H4 (cell line): Measurements from ENCODE around the gene TMEM255B. TPM values are rescaled to one million over a fixed set of nuclear protein-coding genes. Genes with fewer than 3 reads are reported as not detected.
"Not testable (repeated sequence)": the region's sequence is repeated elsewhere in the genome, so short reads cannot be mapped to it uniquely, and the experiment has no call there.

Source experiments
- DNase-seq: peaks from one replicate; pipeline ENCODE4 v3.0.0-alpha.2; 2015; ENCODE audit warnings: low spot score
- total RNA-seq: library from RNA; depleted of rRNA; stranded (reverse); fragments of >200 nt; shearing (Covaris generic); gene quantifications from 2 replicates; pipeline ENCODE4 v1.2.3, GENCODE V29; 2014

TMEM255B gene
- total RNA-seq, 1 experiment from 2014 or later, result 2.1 TPM

DNA sequence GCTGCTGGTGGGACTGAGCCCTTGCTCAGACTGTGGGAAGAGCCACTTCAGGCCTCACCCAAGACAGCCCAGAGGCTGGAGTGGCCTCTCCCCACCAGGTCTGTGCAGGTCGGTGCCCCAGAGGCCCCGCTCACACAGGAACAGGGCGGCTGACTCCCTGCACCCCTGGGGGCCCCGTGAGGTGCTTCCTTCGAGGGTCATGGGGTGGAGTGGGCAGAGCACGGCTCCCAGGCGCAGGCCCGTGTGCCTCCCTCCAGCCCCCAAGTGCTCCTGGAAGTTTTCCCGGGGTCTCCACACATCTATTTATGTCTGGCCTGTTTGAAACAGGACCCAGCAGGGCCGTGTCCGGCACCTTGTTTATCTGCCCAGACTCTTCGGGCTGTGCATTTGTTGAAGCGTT is 9.5 kb upstream of the TMEM255B start:
- DNase-seq, result no peak

DNA sequence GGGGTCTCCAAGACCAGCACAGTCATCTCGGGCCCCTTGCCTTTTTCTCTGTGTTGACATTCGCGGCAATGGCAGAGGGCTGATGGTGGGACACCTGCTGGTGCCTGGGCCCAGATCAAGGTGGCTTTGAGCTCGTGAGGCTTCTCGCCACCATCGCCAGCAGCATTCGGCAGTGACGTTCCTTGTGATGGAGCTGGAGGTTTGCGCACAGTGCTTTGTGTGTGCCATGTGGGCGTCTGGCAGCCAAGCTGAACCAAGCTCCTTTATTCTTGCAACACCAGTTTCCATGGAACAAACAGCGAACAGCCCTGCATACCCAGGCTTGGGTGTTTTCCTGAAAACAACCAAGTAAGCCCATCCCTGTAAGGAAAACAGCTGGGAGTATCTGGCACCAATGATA is 9.1 kb upstream of the TMEM255B start:
- DNase-seq, result no peak

DNA sequence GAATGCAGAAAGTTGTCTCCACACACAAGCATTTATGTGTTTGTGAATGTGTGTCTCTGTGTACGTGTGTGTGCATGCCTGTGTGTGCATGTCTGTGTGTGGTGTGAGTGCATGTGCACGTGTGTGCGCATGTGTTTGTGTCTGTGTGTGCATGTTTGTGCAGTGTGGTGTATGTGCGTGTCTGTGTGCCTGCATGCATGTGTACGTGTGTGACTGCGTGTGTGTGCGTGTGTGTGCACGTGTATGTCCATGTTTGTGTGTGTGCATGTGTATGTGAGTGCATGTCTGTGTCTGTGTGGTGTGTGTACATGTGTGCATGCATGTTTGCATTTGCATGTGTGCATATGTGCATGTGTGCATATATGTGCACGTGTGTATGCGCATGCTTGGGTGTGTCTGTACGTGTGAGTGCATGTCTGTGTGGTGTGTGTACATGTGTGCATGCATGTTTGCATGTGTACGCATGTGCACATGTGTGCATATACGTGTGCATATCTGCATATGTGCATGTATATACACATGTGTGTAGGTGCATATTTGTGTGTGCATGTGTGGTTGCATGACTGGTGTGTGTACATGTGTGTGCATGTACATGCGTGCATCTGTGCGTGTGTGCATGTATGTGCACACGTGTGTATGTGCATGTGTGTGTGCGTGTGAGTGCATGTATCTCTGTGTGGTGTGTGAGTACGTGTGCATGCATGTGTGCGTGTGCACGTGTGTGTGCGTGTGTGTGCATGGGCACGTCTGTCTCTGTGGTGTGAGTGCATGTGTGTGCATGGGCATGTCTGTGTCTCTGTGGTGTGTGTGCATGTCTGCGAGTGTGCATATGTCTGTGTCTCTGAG is 8.2 kb upstream of the TMEM255B start:
- no peak for DNase-seq

DNA sequence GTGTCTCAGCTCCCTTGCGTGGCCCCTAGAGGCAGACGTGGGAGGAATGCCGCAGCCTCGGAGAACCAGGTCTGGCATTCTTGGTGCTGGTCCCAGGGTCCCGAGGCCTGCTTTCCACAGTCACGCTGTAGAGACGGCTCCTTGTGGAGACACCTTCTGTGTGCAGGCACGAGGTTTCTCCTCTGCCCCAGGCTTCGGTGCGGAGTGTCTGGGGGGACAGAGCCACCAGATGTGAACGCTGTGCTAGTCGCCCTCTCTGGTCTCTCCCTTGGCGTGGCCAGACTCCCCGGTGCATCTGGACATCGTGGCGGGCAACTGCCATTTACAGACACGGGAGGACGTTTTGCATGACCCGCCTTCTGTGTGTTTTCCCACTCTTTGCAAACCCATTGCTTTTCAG is 7.5 kb upstream of the TMEM255B start:
- no peak for DNase-seq

DNA sequence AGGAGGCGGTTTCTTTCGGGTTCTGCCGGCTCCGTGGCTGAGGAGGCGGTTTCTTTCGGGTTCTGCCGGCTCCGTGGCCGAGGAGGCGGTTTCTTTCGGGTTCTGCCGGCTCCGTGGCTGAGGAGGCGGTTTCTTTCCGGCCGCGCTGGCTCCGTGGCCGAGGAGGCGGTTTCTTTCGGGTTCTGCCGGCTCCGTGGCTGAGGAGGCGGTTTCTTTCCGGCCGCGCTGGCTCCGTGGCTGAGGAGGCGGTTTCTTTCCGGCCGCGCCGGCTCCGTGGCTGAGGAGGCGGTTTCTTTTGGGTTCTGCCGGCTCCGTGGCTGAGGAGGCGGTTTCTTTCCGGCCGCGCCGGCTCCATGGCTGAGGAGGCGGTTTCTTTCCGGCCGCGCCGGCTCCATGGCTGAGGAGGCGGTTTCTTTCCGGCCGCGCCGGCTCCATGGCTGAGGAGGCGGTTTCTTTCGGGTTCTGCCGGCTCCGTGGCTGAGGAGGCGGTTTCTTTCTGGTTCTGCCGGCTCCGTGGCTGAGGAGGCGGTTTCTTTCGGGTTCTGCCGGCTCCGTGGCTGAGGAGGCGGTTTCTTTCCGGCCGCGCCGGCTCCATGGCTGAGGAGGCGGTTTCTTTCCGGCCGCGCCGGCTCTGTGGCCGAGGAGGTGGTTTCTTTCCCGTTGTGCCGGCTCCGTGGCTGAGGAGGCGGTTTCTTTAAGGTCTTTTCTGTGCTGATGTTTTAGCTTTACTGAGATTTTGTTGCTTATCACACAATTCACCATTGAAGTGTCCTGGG is 6.6 kb upstream of the TMEM255B start:
- DNase-seq, result not testable (repeated sequence)

DNA sequence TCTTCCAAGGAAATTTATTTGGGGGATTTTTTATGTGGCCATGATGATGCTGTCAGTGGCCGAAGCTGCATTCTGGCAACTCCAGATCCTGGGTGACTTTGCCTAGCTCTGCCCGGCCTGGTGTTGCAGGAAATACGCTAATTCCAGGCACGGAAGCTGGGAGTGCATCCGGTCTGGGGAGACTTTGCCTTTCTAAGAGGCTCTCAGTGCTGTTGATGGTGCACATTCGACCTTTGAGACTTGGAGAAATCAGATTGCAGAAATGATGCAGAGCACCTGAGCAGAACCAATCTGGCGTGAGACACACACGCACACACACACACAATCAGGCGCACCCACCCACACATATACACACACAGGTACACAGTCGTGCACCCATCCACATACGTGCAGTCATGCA is 5.9 kb upstream of the TMEM255B start:
- no peak for DNase-seq

DNA sequence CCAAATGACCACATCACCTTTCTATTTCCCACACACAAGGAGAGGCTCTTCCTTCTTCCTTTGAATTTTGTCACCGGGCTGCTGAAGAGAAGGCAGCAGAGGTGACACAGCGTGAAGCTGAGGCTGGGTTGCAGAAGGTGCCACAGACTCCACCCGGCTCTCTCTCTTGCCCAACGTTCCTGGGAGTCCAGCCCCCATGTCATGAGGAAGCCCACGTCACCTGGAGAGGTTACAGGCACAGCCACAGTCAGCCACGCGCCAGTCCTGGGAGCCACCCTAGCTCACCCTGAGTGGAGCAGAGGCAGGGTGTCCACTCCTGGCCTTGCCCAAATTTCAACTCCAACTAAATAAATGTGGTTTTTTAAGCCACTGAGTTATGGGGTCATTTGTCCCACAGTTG is 4.8 kb upstream of the TMEM255B start:
- DNase-seq, result no peak

DNA sequence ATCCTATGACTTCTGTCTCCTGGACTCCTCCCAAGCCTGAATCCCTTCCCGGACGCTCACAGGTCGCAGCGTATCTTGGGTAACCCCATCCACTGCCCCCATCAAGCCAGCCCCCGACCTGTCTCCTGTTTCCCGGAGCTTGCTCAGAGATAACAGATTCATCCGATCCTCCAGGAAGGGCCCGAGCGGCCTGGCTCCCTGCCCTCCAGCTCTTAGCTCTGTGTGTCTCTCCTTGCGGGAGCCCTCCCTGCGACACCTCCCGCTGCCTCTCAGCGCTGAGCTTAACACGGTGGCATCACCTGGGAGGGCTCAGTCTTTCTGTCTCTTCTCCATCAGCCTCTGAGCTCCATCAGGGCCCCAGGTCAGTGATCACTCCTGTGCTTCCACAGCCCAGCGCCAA is 4.3 kb upstream of the TMEM255B start:
- DNase-seq, result no peak

DNA sequence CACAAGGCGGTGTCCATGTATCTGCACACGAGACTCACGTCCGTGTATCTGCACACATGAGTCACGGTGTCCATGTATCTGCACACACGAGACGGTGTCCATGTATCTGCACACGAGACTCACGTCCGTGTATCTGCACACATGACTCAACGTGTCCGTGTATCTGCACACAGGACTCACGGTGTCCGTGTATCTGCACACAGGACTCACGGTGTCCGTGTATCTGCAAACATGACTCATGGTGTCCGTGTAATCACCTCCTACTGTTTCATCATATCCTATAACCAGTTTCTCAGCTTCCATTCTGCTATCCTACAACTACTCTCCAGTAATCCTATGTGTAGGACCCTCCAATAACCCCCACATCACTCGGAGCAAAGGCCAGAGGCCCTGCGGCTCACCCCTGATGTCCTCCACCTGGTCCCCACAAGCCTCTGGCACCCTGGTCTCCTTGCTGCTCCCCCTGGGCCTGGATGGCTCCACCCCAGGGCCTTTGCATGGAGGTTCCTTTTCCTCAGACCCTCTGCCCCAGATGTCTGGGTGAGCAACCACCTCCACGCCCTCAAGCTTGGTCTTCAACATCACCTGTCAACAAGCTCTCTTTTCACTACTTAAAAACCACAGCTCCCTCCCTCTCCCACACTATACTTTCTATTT is 2.5 kb upstream of the TMEM255B start:
- no peak for DNase-seq

DNA sequence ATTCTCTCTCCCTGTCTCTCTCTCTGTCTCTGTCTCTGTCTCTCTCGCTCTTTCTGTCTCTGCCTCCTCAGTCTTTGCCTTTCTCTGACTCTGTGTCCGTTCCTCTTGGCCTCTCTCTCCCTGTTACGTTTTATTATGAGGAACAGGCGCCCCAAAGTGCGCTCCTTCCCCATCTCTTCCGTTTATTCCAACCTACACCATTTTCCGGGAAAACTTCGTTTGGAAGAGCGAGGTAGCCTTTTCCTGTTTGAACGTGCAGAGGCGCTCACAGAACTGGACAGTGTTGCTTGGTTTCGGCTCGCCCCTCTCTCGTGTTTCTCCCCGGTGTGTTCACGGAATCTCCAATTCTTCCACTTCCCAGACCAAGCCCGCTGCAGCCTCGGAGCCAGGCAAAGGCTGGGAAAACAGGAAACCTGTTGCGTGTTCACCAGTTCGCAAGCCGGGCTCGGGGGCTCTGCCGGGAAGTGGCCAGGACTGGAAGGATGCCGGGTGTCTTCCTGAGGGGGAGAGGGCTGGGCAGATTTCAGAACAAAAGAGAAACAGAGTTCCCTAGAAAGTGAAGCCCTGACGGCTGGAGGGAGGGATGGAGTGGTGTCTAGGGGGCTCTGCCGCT is 605 bp downstream of the TMEM255B start:
- no peak for DNase-seq

DNA sequence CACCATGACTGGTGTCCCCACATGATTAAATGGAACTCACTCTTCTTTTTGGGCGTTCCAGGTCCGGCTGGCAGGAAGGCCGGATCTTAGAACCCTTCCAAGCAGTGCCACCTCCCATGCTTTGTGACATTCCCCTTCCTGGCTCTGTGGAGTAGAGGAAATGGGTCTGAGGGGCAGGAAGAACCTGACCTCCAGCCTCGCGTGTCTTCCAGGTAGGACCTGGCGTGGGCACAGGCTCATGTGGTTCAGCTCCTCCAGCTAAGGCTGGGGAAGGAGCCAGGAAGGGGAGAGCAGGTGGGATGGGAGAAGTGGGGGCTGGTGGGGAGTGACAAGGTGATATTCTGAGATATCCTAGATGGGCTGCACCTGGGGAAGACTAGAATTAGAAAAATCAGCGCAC is 2.1 kb downstream of the TMEM255B start:
- no peak for DNase-seq

DNA sequence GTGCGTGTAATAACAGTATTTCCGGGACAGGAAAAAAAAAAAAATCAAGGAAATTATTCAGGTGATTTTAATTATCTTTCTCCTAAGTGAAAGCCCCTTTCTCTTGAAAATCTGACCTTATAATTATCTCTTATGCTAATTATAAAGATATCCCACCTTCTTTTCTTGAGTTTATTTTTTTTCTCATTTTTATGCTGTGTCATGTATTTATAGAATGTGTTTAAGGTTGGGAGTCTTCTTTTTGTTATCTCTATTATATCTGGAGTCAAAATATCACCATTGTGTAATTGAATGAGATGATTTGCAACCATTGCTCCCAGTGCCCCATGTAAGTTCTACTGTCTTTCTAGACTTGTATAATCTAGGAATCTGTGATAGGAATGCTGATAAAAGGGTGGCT is 3.0 kb downstream of the TMEM255B start:
- DNase-seq, result no peak

DNA sequence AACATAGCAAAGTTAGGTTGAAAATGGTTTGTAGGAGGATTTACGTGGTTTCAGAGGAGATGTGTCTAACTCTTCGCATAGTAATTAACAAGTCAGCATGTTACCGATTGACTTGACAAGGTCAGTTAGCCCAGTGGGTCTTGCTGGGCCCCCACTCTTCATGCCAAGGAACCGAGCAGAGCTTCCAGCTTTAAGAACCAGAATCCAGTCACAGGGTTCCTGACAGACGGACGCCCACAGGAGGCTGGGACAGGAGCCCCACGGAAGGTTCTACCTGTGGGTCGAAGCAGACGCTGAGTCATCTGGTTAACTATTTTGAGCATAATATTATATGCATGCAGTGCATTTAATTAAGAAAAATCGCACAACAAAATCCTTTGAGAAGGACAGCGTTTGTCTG is 3.5 kb downstream of the TMEM255B start:
- DNase-seq, result no peak

DNA sequence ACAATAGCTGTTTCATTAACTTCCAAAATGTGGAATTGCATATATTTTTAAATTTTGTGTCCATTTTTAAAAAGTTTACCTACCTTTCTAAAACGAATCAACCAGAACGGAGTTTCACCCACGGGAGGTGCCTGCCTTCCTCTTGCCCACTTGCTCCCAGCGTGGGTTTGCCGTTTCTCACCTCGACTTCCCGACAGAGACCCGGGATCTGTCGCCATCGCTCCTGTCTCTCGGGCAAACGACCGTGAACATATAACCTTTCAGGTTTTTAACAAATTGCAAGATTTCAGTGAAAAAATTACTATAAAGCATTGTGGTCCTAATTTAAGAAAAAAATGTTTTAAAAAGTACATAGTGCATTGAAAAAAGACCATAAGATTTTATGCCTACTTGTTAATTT is 4.2 kb downstream of the TMEM255B start:
- no peak for DNase-seq

DNA sequence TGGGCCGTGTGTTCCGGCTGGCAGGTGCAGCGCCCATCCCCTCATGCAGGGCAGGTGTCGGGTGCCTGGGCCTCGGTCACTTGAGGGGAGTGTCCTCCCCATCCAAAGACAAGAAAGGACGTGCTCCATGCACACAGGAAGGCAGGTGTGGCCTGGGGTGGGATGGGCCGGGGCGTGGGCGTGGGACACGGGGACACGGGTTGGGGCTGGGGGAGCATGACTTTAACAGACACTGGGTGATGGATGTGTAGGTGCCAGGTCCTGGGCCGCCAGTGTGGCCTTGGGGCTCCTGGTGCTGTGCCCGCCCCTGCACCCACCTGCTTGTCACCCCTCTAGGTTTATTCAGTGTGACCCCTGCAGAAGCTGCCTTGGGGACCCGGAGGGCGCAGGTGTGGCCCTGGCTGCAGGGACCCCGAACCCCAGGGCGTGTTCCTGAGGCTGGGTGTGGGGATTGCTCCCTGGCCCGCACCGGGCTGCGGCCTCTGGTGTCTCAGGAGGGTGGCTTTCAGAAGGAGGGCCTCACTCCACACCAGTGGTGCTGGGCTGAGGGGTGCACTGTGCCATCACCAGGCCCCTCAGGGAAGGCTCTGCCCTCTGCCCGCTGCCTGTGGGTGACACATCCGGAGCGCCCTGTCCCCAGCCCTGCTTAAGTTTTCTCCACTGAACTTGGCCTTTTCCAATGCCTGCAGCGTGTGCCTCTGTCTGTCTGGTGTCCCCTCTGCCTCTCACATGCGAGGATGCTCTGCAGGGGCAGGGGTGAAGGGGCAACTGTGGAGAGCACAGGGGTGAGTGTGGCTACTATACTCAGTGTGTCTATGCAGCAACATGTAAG is 5.2 kb downstream of the TMEM255B start:
- DNase-seq, result no peak

DNA sequence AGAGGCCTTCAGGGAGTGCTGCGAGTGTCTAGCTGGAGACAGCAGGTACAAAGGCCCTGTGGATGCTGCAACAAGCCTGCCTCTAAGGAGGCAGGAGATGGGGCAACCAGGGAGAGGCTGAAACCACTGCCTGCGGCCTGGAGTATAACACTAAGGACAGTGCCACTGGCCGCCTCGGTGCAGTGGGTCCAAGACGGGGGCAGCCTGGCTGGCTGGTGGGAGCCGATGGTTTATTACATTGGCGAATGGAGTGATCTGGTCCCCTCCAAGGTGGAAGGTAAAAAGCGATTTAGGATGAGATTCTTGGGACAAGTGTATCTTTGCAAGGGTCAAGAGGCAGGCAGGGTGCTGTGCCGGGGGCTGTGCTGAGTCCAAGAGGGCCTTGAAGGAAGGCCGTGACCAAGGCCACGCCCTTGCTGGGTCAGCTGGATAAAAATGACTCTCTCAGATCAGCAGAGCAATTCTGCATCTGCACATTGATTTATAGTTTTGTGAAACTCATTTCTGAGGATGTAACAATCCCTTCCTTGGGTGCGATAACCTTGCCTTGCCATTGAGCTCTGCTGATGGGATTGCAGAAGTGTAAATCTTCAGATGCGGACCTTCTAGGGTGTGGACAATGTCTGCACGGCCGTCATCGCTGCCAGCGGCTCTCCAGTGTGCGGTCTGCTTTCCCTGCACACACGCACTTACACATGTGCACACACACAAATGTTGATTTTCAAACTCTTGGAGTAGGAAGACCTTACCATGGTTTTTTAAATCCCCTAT is 6.0 kb downstream of the TMEM255B start:
- no peak for DNase-seq

DNA sequence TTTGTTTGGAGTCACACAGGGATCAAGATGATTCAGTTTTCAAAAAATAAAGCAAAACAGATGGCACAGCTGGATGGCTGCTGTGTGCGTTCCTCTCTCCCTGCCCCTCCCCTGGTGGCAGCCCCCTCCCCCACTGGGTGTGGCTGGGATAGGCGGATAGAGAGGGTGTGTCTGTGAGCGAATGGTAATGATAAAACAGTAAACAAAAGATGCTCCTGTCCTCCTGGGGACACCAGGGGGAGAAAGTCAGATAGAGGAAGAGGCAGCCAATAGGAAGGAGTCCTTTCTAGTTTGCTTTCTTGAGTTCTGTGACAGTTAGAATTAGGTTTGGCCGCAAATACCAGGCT is 6.5 kb downstream of the TMEM255B start:
- DNase-seq, result no peak

DNA sequence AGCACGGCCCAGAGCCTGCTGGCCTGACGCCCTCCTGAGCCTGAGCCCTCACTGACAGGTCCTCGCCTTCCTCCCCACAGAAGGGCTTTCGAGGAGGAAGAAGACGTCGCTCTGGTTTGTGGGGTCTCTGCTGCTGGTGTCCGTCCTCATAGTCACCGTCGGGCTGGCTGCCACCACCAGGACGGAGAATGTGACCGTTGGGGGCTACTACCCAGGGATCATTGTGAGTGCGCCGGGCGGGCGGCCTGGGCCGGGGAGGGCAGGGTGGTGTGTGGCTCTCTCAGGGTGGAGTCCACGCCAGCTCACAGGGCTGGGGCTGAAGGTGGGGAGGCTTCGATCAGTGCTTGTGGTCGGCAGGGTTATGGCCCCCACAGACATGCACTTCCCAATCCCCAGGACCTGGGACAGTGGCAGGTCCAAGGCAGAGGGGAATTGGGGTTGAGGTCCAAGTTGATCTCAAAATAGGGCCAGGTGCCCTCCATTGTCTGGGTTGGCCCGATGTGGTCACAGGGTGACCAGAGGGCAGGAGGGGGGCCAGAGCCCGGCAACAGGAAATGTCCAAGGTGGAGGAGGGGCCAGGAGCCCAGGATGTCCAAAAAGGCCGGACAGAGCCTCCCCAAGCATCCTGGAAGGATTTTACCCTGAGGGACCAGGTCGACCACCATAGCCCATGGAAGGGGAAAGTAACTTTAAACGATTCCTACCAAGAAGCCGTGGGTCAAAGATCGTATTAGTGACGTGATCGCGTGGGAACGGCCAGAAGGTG is 7.2 kb downstream of the TMEM255B start:
- DNase-seq, result no peak

DNA sequence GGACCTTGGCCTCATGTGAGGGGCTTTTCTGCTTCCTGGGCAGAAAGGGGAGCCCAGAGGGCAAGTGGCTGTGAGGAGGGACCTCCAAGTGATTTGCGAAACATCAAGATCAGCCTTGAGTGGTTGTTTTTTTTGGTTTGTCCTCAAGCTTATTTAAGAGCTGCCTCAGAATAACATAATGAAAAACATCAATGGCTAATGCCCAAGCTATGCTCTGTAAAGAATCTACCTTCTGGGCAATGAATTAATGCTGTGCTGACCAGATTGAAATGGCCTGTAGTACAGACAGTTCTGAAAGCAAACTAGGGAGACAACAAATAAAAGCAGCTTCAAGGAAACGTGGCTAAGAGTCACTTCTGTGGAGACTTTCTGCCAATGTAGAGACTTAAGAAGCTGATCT is 8.3 kb downstream of the TMEM255B start:
- DNase-seq, result no peak
